ENCODE data around the gene APOBEC3H. TPM values are rescaled to one million over a fixed set of nuclear protein-coding genes. Genes with fewer than 3 reads are reported as not detected.

APOBEC3H gene
- total RNA-seq, 1 donor from 2014 or later: not detected

DNA sequence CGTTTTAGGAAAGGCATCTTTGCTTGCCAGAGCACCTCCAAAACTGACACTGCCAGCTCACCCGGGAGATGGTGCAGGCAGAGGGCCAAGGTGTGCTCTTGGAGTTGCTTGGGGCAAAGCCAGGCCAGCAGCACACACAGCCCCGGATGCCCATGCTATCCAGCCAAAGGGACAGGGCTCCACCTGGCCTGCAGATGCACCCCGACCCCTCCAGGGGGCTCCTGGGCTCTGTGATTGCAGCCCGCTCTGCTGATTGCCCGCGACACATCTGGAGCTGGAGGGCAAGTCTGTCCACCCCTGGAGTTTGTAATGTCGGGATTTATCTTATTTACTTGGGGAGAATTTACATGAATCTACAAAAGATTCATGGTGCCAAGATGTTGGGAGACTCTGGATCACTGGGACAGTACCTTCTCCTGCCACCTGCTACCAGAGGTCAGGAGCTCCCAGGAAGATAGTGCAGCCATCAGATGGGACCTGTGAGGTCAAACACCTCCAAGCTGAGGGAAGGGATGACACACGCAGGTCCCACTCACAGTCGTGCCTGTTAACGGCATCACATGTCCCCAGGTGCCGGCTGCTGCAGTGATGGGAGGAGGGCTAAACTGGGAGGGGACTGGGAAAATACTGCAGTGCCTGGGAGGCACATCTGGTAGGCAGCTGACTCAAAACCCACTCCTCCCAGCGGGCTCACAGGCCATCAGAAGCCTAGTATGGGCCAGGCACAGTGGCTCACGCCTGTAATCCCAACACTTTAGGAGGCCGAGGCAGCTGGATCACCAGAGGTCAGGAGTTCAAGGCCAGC is 38.2 kb downstream of the APOBEC3H start:
- peak; percentile 48 for DNase-seq (ENCODE audit: low spot score)

DNA sequence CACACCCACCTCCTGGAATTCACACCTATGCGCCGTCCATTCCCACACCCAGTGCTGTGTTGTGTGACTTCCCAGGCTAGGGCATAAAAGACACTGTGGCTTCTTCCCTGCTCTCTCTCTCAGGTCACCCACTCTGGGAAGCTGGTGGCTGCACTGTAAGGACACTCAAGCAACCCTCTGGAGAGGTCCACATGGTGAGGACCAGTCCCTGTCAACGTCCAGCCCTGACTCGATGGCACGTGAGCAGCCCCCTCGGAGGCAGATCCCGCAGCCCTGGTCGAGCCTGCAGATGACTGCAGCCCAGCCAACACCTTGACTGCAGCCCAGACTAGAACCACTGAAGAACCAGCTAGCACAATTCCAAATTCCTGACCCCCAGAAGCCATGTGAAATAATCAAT is 39.3 kb downstream of the APOBEC3H start:
- no peak for DNase-seq (ENCODE audit: low spot score)

DNA sequence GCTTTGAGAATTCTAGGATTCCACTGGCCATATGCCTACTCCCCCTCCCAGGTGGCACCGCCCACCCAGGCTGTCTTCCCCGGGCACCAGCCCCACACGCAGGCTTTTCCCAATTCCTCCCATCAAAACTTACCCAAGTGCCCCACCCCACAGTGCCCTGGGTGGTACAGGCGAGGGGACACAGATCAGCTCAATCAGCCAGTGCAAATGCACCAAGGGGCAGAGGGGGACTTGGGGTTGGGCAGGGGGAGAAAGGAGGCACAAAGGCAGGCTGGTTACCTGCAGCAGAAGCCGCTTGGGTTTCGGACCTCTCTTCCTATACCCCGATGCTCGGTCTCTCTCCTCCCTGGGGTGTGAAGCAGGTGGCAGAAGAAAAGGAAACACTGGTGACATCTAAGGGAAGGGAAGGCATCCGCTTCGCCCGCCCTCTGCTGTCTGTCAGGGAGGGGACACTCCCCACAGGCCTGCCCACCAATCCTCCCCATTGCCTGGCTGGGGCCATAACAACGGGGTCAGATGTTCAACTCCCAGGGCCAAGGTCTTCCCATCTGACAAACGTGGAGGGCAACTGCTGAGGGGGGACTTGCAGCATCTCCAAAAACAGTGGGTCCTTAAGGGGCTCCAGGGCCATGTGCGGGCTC is 41.4 kb downstream of the APOBEC3H start:
- DNase-seq (ENCODE audit: low spot score): no peak

DNA sequence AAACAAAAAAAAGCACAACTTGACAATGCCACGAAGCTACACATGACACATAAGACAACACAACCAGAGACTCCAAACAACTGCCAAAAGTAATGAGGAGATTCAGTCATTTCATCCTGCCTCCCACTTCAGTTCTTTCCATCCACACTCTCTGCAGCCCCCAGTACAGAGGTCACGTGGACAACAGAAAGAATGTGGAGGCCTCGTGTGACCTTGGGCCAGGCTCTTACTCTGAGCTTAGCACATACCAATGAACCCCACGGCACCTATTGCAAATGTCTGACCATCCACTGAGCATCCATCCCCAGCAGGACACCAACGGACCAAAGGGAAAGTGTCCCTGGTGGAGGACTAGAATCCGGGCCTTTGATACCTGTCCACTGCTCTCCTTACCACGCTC is 42.9 kb downstream of the APOBEC3H start:
- DNase-seq (ENCODE audit: low spot score): no peak

DNA sequence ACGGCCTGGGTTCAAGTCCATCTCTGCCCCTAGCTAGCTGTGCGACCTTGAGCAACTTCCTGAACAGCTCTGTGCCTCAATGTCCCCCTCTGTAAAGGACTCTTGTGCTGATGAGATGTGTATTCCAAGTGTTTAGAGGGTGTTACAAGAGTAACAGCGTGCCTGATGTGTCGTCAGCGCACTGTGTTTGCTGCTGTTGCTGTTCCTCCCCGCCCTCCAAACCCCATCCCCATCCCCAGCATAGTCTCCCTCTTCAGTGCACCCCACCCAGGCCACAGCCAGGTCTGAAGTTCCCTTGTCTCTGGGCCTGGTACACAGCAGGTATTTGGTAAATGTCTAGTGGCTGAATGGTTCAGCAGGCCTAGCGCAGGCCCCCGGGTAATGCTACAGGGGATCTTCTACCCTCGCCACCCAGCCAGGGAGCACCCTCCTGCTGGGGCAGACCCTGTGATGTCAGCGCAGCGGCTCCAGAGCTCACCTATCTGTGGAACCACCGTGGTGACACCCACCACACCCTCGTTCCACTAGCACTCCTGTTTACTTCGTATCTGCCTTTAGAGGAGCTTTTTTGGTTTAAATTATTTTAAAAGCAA is 45.1 kb downstream of the APOBEC3H start:
- DNase-seq (ENCODE audit: low spot score): no peak

DNA sequence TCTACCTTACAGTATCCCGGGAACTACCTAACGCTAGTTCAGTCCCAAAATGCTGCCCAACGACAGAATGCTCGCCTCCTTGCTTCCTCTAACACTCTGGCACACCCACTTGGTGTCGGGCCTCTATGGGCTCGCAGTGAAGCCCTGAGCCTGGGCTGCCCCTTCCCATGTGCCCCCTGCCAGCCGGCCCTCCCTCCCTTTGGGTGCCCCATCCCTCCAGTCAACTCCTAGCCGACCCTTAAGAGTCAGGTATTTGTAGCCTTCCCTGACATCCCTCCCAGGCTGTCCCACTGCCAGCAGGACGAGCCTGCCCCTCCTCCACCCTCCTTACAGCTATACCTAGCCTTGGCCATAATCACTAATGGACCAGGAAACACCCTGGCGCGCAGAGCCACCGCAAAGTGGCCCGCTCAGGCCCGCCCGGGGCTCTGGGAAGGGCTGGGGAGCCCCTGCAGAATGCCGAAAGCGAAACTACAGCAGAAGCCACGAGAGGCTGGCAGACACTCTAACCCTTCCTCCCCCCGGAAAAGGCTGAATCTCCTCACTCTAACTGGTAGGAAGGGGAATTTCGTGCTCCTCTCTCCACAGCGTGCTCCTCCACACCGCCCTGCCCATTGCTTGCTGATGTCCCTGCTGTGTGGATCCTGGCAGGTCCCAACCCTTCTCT is 47.2 kb downstream of the APOBEC3H start:
- DNase-seq (ENCODE audit: low spot score): no peak

DNA sequence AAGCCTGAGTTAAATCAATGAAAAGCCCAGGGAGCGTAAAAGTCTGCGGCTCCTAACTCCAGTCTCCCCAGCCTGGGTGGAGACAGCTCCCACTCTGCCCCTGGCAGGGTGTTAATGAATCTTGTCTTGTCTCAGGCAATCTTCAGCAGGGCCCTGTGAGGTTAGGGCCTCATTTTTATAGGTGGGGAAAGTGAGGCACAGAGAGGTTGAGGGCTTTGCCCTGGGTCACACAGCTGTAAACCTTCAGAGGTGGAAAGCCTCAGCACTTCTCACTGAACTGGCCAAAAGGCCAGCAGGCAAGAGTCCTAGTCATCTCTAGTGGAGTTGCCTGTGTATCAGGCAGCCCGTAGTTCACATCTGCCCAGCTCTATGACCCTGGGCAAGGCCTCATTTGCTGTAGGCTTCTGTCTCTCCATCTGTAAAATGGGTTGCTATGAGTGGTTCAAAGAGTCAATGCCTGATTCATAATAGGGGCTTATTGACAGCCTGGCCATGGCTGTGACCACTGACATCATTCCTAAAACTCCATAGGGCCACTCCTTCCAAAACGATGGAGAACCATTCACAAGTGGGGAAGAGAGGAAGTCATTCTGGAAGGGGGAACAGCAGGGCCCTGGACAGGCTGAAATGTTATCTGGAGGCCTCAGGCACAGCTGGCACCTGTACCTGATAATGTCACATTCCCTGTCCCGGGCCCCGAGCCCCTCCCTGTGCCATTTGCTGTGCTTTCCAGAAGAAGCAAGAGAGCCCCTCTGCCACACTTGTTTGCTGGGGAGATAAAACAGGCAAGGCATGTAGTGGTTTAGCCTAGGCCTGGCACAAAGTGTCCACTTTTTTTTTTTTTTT is 49.4 kb downstream of the APOBEC3H start:
- DNase-seq (ENCODE audit: low spot score): no peak

DNA sequence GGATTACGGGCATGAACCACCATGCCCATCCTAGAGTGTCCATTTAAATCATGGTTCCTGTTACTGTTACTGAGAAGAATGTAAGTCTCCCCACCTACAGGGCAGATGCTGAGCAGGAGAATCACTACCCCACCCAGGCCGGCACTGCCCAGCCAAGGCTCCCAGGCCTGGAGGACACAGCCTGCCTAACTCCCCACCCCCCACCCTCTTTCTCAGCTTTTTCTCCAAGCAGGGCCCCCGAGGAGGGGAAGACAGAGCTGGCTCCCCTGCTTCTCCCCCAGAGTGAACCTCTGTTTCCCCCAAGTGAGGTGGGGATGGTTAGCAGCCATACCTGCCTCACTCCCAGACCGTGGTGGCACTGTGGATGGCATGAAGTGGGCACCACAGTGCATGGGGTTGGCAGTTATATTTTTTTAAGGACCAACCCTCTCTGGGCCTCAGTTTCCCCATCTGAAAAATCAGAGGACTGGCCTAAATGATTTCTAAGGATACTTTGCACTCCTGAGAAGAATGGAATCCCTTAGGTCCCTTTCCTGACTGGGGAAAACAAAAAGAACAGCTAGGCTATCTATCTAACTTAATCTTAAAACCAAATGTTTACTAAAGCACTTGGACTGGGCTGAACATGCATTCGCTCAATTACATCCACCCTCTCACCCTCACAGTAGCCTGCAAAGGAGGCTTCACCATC is 50.4 kb downstream of the APOBEC3H start:
- no peak for DNase-seq (ENCODE audit: low spot score)

DNA sequence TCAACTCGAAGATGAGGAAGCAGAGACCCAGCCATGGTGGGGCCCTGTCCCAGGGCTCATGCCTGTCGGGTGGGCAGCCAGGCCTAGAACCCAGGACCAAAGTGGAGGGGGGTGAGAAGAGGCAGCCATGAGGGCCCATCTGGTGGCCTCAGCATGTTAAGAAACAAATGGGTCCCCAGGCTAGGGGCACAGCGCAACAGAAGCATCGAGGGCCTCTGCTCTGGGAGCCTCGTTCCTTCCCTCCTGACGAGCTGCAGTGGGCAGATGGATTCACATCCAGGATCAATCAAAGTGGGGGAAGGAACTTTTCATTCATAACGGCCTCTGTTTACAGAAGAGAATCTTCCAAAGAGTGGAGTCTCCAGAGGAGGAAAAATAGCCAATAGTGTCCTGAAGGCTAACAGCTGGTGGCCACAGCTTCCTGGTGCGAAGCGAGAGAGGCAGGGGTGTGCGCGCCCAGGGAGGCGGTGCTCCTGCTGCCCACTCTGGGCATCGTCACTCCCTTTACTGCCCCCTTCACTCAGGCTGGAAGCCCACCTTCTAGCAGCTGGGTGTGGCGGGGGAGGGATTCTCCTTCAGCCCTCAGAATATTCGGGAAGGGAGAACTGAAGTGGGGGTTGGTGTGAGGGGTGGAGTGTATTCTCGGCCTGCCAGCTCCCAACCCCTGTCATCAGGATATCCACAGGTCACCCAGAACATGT is 51.1 kb downstream of the APOBEC3H start:
- no peak for DNase-seq (ENCODE audit: low spot score)

DNA sequence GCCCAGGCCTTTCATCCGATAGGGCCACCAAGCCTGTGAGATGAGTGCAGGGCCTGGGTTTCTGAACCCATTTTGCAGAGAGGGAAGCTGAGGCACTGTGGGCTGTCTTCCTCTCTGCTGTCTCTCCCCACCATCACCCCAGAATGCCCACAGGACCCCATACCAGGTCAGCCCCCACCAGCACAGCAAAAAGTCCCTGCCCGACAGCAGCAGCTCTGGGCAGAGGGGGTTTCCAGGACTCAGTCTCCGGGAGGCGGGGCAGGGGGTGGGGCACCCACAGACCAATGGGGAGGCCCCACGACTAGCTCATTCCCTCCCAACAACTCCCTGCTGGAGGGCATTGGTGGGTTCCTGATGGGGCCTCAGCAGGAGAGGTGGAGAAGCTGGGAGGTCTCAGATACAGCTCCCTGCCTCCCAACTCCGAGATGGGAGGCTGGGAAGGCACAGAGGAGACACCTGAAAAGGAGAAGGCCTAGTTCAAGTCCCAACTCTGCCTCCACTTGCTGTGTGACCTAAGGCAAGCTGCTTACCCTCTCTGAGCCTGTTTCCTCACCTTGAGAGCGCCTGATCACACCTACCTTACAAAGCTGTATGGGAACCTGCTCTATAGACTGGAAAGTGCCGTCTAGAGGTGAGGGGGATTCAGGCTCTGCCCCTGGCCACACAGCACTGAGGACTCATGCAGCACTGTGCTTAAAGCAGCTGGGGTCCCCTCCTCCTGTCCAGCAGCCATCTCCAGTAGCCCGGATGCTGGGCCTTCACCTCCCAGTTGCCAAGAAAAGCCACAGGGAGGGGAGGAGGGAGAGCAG is 51.9 kb downstream of the APOBEC3H start:
- DNase-seq (ENCODE audit: low spot score): no peak

DNA sequence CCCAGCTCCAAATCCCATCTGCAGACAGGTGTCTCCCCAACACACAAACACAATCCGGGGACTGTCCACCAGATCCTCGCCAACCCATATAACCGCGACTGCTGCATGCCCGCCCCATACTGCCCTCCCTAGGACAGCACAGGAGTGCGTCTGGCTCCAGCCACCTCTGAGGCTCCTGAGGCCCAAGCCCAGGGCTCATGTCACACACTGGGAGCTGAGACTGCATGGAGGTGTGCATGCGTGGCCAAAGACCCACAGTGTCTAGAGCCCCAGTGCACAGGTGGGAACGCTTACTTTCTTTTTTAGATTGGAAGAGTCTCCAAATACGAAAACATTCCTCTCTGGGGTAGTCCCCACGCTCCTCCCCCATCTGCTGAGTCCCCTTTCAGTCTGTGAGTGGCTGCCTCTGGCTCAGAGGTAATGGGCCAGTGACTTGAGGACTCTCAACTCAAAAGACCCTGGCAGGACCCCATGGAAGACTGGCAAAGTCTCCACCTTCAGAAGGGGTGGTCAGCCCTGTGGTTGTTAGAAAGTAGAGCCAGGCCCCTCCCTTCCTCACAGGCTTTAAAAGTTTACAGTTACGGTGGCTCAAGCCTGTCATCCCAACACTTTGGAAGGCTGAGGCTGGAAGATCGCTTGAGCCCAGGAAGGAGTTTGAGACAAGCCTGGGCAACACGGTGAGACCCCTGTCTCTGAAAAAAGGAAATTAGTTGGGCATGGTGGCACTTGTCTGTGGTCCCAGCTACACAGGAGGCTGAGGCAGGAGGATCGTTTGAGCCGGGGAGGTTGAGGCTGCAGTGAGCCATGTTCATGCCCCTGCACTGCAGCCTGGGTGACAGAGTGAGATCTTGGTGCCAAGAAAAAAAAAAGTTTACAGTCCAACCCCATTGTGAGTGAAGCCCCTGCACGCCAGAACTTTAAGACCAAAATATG is 53.1 kb downstream of the APOBEC3H start:
- no peak for DNase-seq (ENCODE audit: low spot score)

DNA sequence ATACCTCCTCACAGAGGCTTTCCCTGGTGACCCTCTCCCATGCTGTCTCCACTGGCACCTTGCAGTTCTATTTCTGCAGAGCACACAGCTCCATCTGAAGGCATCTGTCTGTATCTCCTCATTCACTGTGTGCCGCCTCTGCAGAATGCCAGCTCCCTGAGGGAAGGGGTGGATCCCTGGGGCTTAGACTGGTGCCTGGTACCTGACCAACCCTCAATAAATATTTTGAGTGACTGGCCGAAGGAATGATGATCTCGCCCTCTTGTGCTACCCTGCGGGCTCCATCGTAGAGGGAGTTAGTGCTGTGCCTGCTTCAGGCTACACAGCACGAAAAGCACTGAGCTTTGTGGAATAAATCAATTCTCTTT is 53.8 kb downstream of the APOBEC3H start:
- no peak for DNase-seq (ENCODE audit: low spot score)

DNA sequence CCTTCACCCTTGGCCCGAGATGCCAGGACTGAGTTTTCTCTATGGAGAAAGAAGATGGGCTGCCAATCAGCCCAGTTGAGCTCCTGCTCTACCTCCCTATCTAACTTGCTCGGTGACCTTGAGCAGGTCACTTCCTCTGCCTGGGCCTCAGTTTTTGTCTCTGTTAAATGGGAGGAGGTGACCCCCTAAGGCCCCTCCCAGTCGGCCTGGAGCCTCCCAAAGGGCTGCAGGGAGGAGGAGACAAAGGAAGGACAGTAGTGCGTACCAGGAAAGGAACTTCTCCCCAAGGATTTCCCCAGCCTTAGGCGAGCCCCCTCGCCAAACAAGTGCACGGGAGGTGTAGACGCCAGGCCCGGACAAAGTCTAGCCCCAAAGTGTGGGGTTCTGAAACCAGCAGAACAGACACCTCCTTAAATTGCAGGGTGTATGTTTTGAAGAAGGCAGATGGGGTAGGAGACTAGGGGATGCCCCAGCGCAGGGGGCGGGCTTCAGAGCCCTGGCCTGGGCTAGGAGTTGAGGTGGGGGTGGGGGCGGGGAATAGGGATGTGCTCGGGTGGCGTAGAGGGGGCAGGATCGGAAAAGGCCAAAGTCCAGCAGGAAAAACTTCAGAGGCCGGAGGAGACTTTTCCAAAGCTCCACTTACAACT is 54.4 kb downstream of the APOBEC3H start:
- no peak for DNase-seq (ENCODE audit: low spot score)

DNA sequence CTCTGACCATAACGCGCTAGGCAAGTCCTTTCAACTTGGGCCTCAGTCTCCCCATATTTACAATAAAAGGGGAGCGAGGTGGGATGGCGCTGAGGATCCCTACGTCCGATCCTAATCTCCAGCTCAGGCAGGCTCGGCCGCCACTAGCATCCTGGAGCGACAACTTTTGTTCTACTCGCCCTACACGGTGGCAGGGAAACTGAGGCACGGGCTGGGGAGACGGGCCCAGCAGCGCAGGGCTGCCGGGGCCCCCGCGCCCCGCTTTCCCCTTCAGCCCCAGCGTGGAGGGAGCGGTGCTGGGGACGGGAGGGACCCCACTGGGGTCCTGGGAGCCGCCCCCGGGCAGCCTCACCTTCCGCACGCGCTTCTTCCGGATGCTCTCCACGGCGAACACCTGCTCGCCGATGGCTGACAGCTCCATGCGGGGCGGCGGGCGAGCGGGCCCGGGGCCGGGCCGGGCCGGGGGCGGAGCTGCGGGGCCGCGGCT is 55.0 kb downstream of the APOBEC3H start:
- no peak for DNase-seq (ENCODE audit: low spot score)

DNA sequence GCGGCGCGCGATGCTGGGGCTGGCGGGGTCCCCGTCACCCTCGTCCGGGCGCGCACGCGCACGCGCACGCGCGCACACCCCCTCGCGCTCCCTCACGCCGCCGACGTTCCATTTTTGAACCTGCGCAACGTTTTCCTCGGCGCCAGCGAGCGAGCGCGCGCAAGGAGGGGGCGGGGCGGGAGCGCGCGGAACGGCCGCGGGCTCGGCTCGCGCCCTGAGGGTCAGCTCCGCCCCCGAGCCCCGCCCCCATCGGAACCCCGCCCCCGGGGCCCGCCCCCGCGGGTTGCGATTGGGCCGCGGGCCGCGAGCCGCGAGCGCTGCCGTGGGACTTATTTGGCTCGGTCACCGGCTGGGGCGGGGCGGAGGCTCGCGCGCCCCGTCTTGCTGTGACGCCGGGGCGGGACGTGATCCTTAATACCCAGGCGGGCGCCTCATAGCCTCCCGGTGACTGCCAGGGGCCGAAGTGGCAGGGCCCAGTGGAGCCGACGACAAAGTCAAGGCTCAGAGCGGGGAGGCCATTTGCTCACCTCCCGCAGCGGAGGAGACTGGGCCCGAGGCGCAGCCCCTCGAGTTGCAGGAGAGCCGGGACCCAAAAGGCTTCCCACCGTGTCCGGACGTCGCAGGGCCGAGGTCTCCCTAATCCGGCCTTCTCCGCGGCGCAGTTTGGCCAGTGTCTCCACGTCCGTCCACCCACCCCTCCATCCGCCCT is 55.6 kb downstream of the APOBEC3H start, which contains the start of gene CBX7:
CBX7 (minus strand) TSS at position 170 of the 709 bp plus-strand sequence. CDS start 236 bp downstream, outside the sequence.
- peak; percentile 88 for DNase-seq (ENCODE audit: low spot score)

DNA sequence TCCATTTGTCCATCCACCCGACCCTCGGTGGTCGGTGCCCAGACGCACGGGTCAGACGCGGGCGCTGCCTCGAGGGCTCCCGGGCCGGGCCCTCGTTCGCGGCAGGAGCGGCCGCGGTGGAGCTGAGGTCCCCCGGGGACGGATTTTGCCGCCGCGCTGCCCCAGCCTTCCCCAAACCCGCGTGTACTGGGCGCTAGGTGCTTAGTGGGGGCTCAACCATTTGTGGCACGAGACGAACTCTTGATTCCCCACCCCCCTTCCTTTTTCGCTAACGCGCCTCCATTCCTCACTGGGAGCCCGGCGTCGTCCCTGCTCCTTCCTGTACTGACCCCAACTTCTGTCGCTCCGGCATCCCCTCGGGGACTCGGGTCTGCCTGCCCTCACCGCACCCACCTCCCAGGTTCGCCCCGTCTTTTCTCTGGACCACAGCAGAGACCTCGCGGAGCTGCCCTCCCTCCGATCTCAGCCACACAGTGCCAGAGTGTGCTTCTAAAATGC is 56.2 kb downstream of the APOBEC3H start:
- no peak for DNase-seq (ENCODE audit: low spot score)
